SK-N-SH (cell line): ENCODE data around the gene ZFP2. TPM values are rescaled to one million over a fixed set of nuclear protein-coding genes. Genes with fewer than 3 reads are reported as not detected.

Source experiments
- CTCF ChIA-PET: fragments of 300-600, 350-600 bp; formaldehyde crosslinking; extraction: SDS; loops from one replicate; lab custom pipeline; 2021; lab: Yijun Ruan, JAX
- POLR2A ChIA-PET: fragments of 350-600 bp; sonication (Branson Sonifier 250); formaldehyde crosslinking; extraction: SDS; loops from one replicate; lab custom pipeline; 2020; ENCODE audit warnings: antibody characterized with exemption, inconsistent platforms; lab: Yijun Ruan, JAX
- DNase-seq: peaks from one replicate; pipeline ENCODE4 v3.0.0; 2012
- H2AFZ ChIP-seq: fragments of 200-600 bp; sonication (generic); 2 replicates; pipeline ENCODE4 v1.8.1; 2016; ENCODE audit warnings: antibody characterized with exemption, mild to moderate bottlenecking, low read depth
- H3F3A ChIP-seq: fragments of 200-600 bp; sonication (generic); replicated peaks from 2 replicates; pipeline ENCODE3; 2016; ENCODE audit warnings: antibody characterized with exemption, mild to moderate bottlenecking; ENCODE audit not compliant: insufficient read depth
- H3K27ac ChIP-seq, 2 experiments: fragments of 200-500 bp in 1 of 2; fragments of 200-600 bp in 1 of 2; sonication (Bioruptor generic) in 1 of 2; sonication (generic), shearing (Covaris generic) in 1 of 2; 2 replicates each; pipeline versions ENCODE4 v1.5.1 to v1.6.1; 2014 to 2016; ENCODE audit warnings: low read depth in 2 of 2, inconsistent platforms in 1 of 2, low read length in 1 of 2, mild to moderate bottlenecking in 1 of 2, mixed read lengths in 1 of 2
- H3K27me3 ChIP-seq: fragments of 200-600 bp; sonication (generic), shearing (Covaris generic); 2 replicates; pipeline ENCODE4 v1.6.1; 2016; ENCODE audit warnings: mixed run types; ENCODE audit not compliant: insufficient read depth
- H3K36me3 ChIP-seq, 2 experiments: fragments of 200-500 bp in 1 of 2; fragments of 200-600 bp in 1 of 2; sonication (Bioruptor generic) in 1 of 2; sonication (generic) in 1 of 2; replicated peaks in 1 of 2; 2 replicates each; pipeline versions ENCODE3 to v1.5.1; 2014 to 2016; ENCODE audit warnings: low read length in 1 of 2, mild to moderate bottlenecking in 1 of 2; ENCODE audit not compliant: insufficient read depth in 2 of 2, control insufficient read depth in 1 of 2
- H3K4me1 ChIP-seq, 2 experiments: fragments of 200-500 bp in 1 of 2; fragments of 200-600 bp in 1 of 2; sonication (Bioruptor generic) in 1 of 2; sonication (generic), shearing (Covaris generic) in 1 of 2; 2 replicates each; pipeline versions ENCODE4 v1.5.1 to v1.6.1; 2014 to 2016; ENCODE audit warnings: low read depth in 1 of 2, low read length in 1 of 2, mixed run types in 1 of 2; ENCODE audit not compliant: insufficient read depth in 2 of 2, control insufficient read depth in 1 of 2
- H3K4me2 ChIP-seq: fragments of 200-600 bp; sonication (generic), shearing (Covaris generic); 2 replicates; pipeline ENCODE4 v1.6.1; 2017; ENCODE audit warnings: mixed run types
- H3K4me3 ChIP-seq, 2 experiments: fragments of 200-500 bp in 1 of 2; fragments of 200-600 bp in 1 of 2; sonication (Bioruptor generic) in 1 of 2; sonication (generic), shearing (Covaris generic) in 1 of 2; 2 replicates each; pipeline versions ENCODE4 v1.5.1 to v1.8.1; 2014 to 2016; ENCODE audit warnings: low read depth in 2 of 2, inconsistent platforms in 1 of 2, low read length in 1 of 2, mild to moderate bottlenecking in 1 of 2, mixed read lengths in 1 of 2, moderate library complexity in 1 of 2
- H3K79me2 ChIP-seq: fragments of 200-600 bp; sonication (generic); 2 replicates; pipeline ENCODE4 v1.8.1; 2017; ENCODE audit warnings: mild to moderate bottlenecking; ENCODE audit not compliant: insufficient read depth
- H3K9ac ChIP-seq: fragments of 200-600 bp; sonication (generic); 2 replicates; pipeline ENCODE4 v1.6.1; 2017; ENCODE audit warnings: mixed run types
- H3K9me2 ChIP-seq: fragments of 200-600 bp; sonication (generic); 2 replicates; pipeline ENCODE4 v1.6.1; 2017; ENCODE audit warnings: mixed run types
- H3K9me3 ChIP-seq: fragments of 200-600 bp; sonication (generic); 2 replicates; pipeline ENCODE4 v1.6.1; 2017; ENCODE audit warnings: mixed run types, mild to moderate bottlenecking, moderate library complexity
- H4K20me1 ChIP-seq: fragments of 200-600 bp; sonication (generic); 2 replicates; pipeline ENCODE4 v1.6.1; 2017; ENCODE audit warnings: mild to moderate bottlenecking, mixed run types; ENCODE audit not compliant: insufficient read depth
- CHD2 ChIP-seq: fragments of 150-350 bp; IDR thresholded peaks from 2 replicates; pipeline ENCODE4 v1.6.1; 2018; ENCODE audit warnings: low read length; ENCODE audit not compliant: partially characterized antibody
- ELF1 ChIP-seq: IDR thresholded peaks from 2 replicates; pipeline ENCODE4 v1.4.0; 2012
- FOXJ3 ChIP-seq: sonication (generic); formaldehyde crosslinking; IDR thresholded peaks from 2 replicates; pipeline ENCODE4 v1.5.1; 2020; ENCODE audit warnings: mild to moderate bottlenecking, missing genetic modification reagents
- GABPA ChIP-seq: IDR thresholded peaks from 2 replicates; pipeline ENCODE4 v1.4.0; 2012; ENCODE audit warnings: low read depth, mild to moderate bottlenecking
- GATA2 ChIP-seq: sonication (generic); formaldehyde crosslinking; IDR thresholded peaks from 2 replicates; pipeline ENCODE4 v1.5.0; 2020; ENCODE audit warnings: mild to moderate bottlenecking, missing genetic modification reagents
- IRF3 ChIP-seq: fragments of 150-350 bp; IDR thresholded peaks from 2 replicates; pipeline ENCODE4 v1.6.1; 2016; ENCODE audit warnings: mild to moderate bottlenecking, low read depth, low read length
- MXI1 ChIP-seq: IDR thresholded peaks from 2 replicates; pipeline ENCODE4 v1.6.1; 2012; ENCODE audit warnings: mild to moderate bottlenecking, low read depth, low read length, improper control_type of control experiment
- NRF1 ChIP-seq: IDR thresholded peaks from 2 replicates; pipeline ENCODE4 v1.6.1; 2012; ENCODE audit warnings: low read depth, mild to moderate bottlenecking, low read length
- RXRA ChIP-seq: IDR thresholded peaks from 2 replicates; pipeline ENCODE4 v1.4.0; 2012; ENCODE audit warnings: low read depth, mild to moderate bottlenecking, borderline replicate concordance
- SMC3 ChIP-seq: IDR thresholded peaks from 2 replicates; pipeline ENCODE4 v1.6.1; 2012; ENCODE audit warnings: low read depth, low read length, improper control_type of control experiment
- TEAD4 ChIP-seq: IDR thresholded peaks from 2 replicates; pipeline ENCODE4 v1.4.0; 2012; ENCODE audit warnings: mild to moderate bottlenecking, borderline replicate concordance; ENCODE audit not compliant: insufficient read depth
- USF1 ChIP-seq: IDR thresholded peaks from 2 replicates; pipeline ENCODE4 v1.4.0; 2012; ENCODE audit warnings: low read depth, borderline replicate concordance
- WGBS: methylation state at CpG from one replicate; pipeline ENCODE4 v1.1.6; 2017; ENCODE audit warnings: low lambda C conversion rate; 5-methylcytosine and 5-hydroxymethylcytosine counted together
- polyA plus RNA-seq, 3 experiments: library from polyadenylated mRNA; depleted of rRNA; stranded (reverse); fragments of >200 nt; gene quantifications; 2 replicates each; pipeline ENCODE4 v1.2.3, GENCODE V29; 2012
- TF ChIP-seq, protein P1 (sequence below): IDR thresholded peaks from 2 replicates; pipeline ENCODE4 v1.6.1; 2012; ENCODE audit warnings: mild to moderate bottlenecking, low read depth, low read length, moderate library complexity

Gene ZFP2
- polyA plus RNA-seq, 1 of the 3 experiments (the other 2 are of a cell fraction) = 0.33 TPM

DNA sequence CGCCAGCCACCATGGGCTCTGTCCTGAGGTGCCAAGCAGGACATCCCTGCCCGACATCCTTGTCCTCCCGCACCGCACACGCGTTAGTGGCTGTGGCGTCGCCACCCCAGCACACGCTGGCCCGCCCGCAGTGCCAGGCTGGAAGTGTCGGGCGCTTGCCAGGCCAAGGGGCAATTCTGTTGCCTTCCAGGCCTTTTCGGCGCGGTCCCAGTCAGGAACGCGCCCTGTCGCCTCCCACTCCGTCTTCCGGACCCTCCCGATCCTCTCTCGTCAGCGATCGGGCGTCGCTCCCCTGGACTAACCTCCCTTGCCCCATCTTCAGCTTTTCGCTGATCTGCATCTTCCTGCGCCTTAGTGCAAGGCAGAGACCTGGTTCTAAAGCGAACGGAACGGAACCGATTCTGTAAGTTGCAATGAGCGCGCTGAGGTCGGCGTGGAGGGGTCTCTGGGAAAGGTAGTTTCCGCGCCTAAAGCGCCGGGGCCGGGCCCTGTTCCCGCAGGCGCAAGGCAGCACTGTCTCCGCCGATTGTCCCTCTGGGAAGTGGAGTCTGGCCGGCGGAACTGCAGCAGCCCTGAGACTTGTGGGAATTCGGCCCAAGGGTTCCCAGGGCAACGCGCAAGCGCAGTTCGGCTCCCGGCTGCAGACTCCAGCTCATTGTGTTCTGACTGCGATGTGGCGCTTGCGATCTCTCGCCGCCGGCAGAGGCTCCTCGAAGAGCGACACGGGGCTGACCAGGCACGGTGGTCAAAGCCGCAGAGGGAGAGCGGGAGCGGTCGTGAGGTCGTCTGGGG, 45.1 kb downstream of the ZFP2 start, which contains the start of gene ZNF454:
Gene ZNF454, plus strand, starts transcription at position 630 of the 792 bp plus-strand sequence. CDS start 1,594 bp downstream, outside the sequence.
- ChIA-PET CTCF (interaction anchor here (0.7 kb wide), 1 partner anchor 29 kb away, joined by 3 read pairs; no protein-coding TSS in a partner anchor), POLR2A (interaction anchor here (0.6 kb wide), 1 partner anchor 44 kb away, joined by 3 read pairs; no protein-coding TSS in a partner anchor)
- Histone ChIP-seq H3K4me3 (peak within 1 kb of the TSS in 1 of 2 experiments; percentile 50; a peak in 2 of 4 replicates), H3K27me3 (no peaks in the 10 kb centered on the region), H3K27ac (peak within 1 kb of the TSS in 1 of 2 experiments; percentile 70; a peak in 1 of 4 replicates), H3K9me2 (no peaks in the 10 kb centered on the region), H3K4me1 (peaks cover 0 to 5% of the 10 kb centered on the region in 2 experiments; a peak in 1 of 4 replicates), H3K79me2 (no peaks in the 10 kb centered on the region), H3F3A (no peaks in the 10 kb centered on the region), H3K36me3 (no peaks in the 10 kb centered on the region), H3K9me3 (peaks cover 5% of the 10 kb centered on the region; the same call in 1 of the 2 replicates), H2AFZ (no peak within 1 kb of the TSS), H3K9ac (no peak within 1 kb of the TSS), H4K20me1 (no peaks in the 10 kb centered on the region), H3K4me2 (no peak within 1 kb of the TSS)
- TF ChIP-seq USF1 (no peak), ELF1 (no peak), GATA2 (CRISPR knock-in tag) (no peak), GABPA (no peak), TEAD4 (no peak), SMC3 (no peak), CHD2 (no peak), IRF3 (no peak), MXI1 (peak; percentile 53), FOXJ3 (no peak; the same call in 1 of the 2 replicates), RXRA (no peak), NRF1 (peak; percentile 57; the same call in 1 of the 2 replicates)
- TF ChIP-seq, protein P1, sequence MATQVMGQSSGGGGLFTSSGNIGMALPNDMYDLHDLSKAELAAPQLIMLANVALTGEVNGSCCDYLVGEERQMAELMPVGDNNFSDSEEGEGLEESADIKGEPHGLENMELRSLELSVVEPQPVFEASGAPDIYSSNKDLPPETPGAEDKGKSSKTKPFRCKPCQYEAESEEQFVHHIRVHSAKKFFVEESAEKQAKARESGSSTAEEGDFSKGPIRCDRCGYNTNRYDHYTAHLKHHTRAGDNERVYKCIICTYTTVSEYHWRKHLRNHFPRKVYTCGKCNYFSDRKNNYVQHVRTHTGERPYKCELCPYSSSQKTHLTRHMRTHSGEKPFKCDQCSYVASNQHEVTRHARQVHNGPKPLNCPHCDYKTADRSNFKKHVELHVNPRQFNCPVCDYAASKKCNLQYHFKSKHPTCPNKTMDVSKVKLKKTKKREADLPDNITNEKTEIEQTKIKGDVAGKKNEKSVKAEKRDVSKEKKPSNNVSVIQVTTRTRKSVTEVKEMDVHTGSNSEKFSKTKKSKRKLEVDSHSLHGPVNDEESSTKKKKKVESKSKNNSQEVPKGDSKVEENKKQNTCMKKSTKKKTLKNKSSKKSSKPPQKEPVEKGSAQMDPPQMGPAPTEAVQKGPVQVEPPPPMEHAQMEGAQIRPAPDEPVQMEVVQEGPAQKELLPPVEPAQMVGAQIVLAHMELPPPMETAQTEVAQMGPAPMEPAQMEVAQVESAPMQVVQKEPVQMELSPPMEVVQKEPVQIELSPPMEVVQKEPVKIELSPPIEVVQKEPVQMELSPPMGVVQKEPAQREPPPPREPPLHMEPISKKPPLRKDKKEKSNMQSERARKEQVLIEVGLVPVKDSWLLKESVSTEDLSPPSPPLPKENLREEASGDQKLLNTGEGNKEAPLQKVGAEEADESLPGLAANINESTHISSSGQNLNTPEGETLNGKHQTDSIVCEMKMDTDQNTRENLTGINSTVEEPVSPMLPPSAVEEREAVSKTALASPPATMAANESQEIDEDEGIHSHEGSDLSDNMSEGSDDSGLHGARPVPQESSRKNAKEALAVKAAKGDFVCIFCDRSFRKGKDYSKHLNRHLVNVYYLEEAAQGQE = no peak
- peak; percentile 97 for DNase-seq
- WGBS = 10% methylated on average over 41 of the region's 69 CpGs
